RWPE1 (cell line): ENCODE measurements around the gene FAM43B.

Source experiments
- CTCF ChIA-PET: fragments of 350-600 bp; sonication (Branson Sonifier 250); formaldehyde crosslinking; extraction: SDS; loops from one replicate; lab custom pipeline; 2021; lab: Yijun Ruan, JAX
- POLR2A ChIA-PET: fragments of 400-600 bp; formaldehyde crosslinking; extraction: SDS; loops from one replicate; lab custom pipeline; 2020; ENCODE audit warnings: antibody characterized with exemption; ENCODE audit not compliant: low non-redundant PET; lab: Yijun Ruan, JAX
- DNase-seq: peaks from one replicate; pipeline ENCODE4 v3.0.0; 2012; ENCODE audit warnings: low spot score
- H3K27ac ChIP-seq: fragments of 450-650 bp; 2 replicates; pipeline ENCODE4 v1.5.1; 2017
- TF ChIP-seq, protein P1 (sequence below): fragments of 450-650 bp; conservative IDR thresholded peaks from 2 replicates; pipeline ENCODE4 v1.5.1; 2017; ENCODE audit warnings: low read depth, mild to moderate bottlenecking

Gene FAM43B

DNA sequence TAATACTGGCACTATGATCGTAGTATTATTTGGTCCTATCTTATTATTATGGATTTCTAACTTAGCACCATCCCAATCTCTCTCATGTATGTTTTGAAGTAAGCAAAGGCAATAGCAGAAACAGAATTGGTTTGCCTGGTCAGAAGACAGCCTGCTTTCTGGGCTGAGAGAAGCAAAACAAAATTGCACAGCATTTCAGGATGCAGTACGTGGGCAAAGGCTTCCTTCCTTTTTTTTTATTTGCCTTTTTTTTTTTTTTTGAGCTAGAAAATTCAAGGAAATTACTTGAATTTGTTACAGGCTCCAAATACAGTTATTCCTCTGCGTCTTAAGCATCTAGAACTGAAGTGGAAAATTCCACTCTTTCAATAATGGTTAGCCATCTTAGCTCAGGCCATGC is 45.3 kb downstream of the FAM43B start:
- TF ChIP-seq, protein P1, sequence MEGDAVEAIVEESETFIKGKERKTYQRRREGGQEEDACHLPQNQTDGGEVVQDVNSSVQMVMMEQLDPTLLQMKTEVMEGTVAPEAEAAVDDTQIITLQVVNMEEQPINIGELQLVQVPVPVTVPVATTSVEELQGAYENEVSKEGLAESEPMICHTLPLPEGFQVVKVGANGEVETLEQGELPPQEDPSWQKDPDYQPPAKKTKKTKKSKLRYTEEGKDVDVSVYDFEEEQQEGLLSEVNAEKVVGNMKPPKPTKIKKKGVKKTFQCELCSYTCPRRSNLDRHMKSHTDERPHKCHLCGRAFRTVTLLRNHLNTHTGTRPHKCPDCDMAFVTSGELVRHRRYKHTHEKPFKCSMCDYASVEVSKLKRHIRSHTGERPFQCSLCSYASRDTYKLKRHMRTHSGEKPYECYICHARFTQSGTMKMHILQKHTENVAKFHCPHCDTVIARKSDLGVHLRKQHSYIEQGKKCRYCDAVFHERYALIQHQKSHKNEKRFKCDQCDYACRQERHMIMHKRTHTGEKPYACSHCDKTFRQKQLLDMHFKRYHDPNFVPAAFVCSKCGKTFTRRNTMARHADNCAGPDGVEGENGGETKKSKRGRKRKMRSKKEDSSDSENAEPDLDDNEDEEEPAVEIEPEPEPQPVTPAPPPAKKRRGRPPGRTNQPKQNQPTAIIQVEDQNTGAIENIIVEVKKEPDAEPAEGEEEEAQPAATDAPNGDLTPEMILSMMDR = no peak
- ChIA-PET CTCF (interaction anchor here (0.6 kb wide), 1 partner anchor 35 kb away, joined by 3 read pairs; no protein-coding TSS in a partner anchor), POLR2A (no interaction called here)
- no peak for DNase-seq
- no peak overlapping the region for H3K27ac ChIP-seq

DNA sequence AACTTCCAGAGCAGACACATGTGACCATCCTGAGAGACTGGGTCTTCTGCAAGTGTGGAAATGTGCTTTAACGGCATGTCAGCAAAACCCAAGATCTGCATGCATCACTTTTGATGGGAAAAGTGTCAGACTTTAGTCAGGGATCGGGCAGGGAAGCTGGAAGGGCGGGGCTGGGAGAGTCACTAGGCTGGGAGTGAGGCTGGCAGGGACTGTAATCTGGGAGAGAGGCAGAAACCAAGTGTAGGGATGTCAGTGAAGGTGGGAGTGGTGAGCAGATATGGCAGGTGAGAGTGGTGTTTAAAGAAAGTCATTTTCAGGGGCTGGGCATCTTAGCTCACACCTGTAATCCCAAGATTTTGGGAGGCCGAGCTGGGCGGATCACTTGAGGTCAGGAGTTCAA is 47.8 kb downstream of the FAM43B start:
- TF ChIP-seq, protein P1 = no peak
- no peak for DNase-seq
- no peak overlapping the region for H3K27ac ChIP-seq
- CTCF ChIA-PET = no interaction called here
- POLR2A ChIA-PET = no interaction called here

DNA sequence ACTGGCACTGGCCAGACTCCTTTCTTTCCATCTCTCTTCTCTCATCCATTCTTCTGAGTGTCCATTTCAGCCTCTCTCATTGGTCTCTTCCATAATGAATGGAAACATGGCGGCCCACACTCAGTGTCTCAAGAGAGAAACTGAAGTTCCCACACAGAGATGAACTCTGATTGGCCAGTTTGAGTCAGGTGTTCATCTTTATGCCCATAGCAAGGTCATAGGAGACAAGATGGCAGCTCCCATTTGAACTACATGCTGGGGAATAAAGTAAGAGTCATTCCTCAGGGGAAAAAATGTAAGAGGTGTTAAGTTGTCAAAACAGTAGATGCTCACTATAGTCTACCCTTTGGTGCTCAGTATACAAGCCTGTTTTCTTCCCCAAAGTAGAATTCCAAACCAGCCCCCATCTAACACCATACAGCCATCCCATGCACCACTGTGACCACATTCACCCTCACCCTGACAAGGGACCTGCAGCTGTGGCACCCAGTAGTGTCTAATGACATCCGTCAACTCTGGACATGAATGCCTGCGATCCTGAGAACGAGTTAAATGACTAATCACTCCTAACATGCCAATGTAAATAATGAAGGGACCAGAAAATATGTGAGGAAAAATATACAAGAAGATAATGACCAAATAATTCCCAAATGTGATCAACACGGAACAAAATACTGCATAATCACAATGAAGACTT is 48.9 kb downstream of the FAM43B start:
- TF ChIP-seq, protein P1 = no peak
- H3K27ac ChIP-seq = no peak overlapping the region
- POLR2A ChIA-PET = interaction anchor here (0.5 kb wide), 1 partner anchor 11 kb away, joined by 7 read pairs; no protein-coding TSS in a partner anchor
- DNase-seq = no peak
- CTCF ChIA-PET = interaction anchor here (0.5 kb wide), 1 partner anchor 689 kb away, joined by 3 read pairs; no protein-coding TSS in a partner anchor

DNA sequence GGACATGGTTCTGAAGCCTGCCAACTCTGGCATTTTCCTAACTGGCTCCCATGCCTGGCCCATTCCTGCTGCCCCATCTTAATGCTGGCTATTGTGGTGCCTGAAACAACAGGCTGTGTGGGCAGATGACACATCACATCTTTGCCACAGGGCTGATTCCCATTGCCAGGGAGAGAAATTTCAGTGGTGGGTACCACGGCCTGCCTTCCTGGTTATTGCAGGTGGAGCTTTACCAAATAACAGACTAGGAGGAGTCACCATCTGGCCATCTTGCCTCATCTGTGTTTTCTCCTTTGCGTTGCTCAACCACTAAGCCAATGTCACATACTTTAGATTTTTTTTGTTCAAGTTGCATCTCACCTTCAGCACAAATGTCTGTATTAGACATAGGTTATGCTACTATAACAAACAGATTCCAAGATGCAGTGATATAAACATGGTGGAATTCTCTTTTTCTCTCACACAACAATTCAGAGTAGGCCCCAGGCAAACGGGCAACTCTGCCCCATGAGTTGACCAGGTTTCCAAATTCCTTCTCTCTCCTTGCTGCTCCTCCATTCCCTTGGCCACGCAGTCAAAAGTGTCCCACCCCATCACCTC is 50.6 kb downstream of the FAM43B start:
- DNase-seq = no peak
- CTCF ChIA-PET = no interaction called here
- POLR2A ChIA-PET = no interaction called here
- H3K27ac ChIP-seq = no peak overlapping the region
- TF ChIP-seq, protein P1 = no peak

DNA sequence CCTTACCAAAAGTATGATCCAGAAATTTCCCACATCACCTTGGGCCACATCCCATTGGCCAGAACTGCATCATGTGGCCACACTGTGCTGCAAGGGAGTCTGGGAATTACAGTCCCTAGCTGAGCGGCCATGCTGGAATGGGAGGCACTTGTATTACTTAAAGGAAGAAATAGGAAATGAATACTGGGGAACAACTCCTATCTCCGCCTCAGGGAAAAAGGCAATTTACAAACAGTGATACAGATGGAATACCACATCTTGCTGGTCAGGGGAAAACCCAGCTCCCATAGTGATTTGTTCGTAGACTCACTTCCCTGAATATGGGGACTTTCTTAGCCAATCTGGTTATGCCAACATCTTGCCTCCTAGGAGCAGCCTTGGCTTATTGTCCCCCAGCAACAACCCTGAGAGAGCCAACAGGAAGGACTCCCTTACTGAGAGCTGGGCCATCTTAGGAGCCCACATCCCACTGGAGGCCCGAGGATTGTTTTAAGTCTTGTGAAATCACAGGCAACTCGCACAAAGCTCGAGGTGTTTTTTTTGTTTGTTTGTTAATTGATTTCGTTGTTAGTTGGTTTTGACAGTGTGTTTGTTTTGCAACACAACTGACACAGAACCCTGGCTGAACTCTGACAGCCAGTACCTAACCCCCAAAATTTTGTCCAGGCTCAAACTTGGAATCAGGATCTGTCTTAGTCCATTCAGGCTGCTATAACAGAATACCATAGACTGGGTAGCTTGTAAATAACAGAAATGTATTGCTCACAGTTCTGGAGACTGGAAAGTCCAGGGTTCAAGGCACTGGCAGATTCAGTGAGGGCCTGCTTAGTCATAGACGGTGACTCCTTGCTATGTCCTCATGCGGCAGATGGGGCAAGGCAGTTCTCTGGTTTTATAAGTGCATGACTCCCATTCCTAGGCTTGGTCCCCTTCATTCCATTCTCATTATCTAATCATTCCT is 51.4 kb downstream of the FAM43B start:
- H3K27ac ChIP-seq = peak overlapping the region; percentile 43; the same call in 1 of the 2 replicates
- peak; percentile 68 for DNase-seq
- ChIA-PET CTCF (no interaction called here), POLR2A (no interaction called here)
- TF ChIP-seq, protein P1 = no peak
